ENCODE results near the gene HAUS7. TPM values are rescaled to one million over a fixed set of nuclear protein-coding genes. Genes with fewer than 3 reads are reported as not detected.

The HAUS7 gene
- total and polyA plus RNA-seq, 2 experiments from 2014 or later = 59.8 to 77.9 TPM

- TF ChIP-seq ZNF462 (CRISPR knock-in tag; IDR thresholded peaks at IDR 0.05) (no peak), STAT1 (IDR thresholded peaks at IDR 0.05; ENCODE audit: unreplicated experiment) (no peak), ZNF331 (CRISPR knock-in tag; IDR thresholded peaks at IDR 0.05; ENCODE audit: low read depth) (no peak), POLR2AphosphoS5 (IDR thresholded peaks at IDR 0.05; ENCODE audit: low read depth) (no peak), EZH2 (IDR thresholded peaks at IDR 0.05; ENCODE audit: low read depth, unreplicated experiment) (no peak), ZNF114 (CRISPR knock-in tag; IDR thresholded peaks at IDR 0.05) (no peak), JUNB (IDR thresholded peaks at IDR 0.05; ENCODE audit: unreplicated experiment) (no peak)
Measured at GRCh38 chrX:153481043-153481442, 10.7 kb upstream of the HAUS7 start (continued).

GRCh38 chrX:153478746-153479145 is 8.4 kb upstream of the HAUS7 start:
- no peaks in the 10 kb centered on the region for H3F3A ChIP-seq (replicated peaks; ENCODE audit: low read depth)
- no peak overlapping the region for H3K4me3 ChIP-seq
- TF ChIP-seq REST (IDR thresholded peaks at IDR 0.05; ENCODE audit: unreplicated experiment) (no peak), POLR2AphosphoS5 (IDR thresholded peaks at IDR 0.05; ENCODE audit: low read depth) (no peak), ZNF114 (CRISPR knock-in tag; IDR thresholded peaks at IDR 0.05) (no peak), EZH2 (IDR thresholded peaks at IDR 0.05; ENCODE audit: low read depth, unreplicated experiment) (no peak), ETS1 (IDR thresholded peaks at IDR 0.05) (no peak)
- Mint-ChIP-seq H3K4me1 (peaks cover 17% of the 10 kb centered on the region; the same call in 2 of the 3 replicates), H3K36me3 (ENCODE audit: low read depth) (no peaks in the 10 kb centered on the region), H3K9me3 (no peaks in the 10 kb centered on the region; the same call in 2 of the 3 replicates), H3K27ac (no peak overlapping the region), H3K27me3 (ENCODE audit: insufficient read depth, low read depth, poor library complexity) (peaks cover 16% of the 10 kb centered on the region), H3K4me3 (no peak overlapping the region)
- no peaks in the 10 kb centered on the region for H3K36me3 ChIP-seq (ENCODE audit: insufficient read depth)
- no peak overlapping the region for H2AFZ ChIP-seq
- H3K4me2 ChIP-seq = no peak overlapping the region
- H3K27me3 ChIP-seq (ENCODE audit: insufficient read depth) = peaks cover 15% of the 10 kb centered on the region
- H3K79me2 ChIP-seq (replicated peaks; ENCODE audit: insufficient read depth) = no peaks in the 10 kb centered on the region
- ATAC-seq (no peak), DNase-seq (ENCODE audit: low spot score) (no peak)
- H3K27ac ChIP-seq (ENCODE audit: low read depth) = no peak overlapping the region
- no peaks in the 10 kb centered on the region for H4K20me1 ChIP-seq (replicated peaks; ENCODE audit: insufficient read depth)
- H3K9me2 ChIP-seq (ENCODE audit: insufficient read depth) = no peaks in the 10 kb centered on the region
- no peaks in the 10 kb centered on the region; the same call in 1 of the 2 replicates for H3K4me1 ChIP-seq (ENCODE audit: insufficient read depth)

All from GM23338 (cell line).